ENCODE results near the gene CELF2. TPM values are rescaled to one million over a fixed set of nuclear protein-coding genes. Genes with fewer than 3 reads are reported as not detected.
"Not testable (repeated sequence)": the region's sequence is repeated elsewhere in the genome, so short reads cannot be mapped to it uniquely, and the experiment has no call there.

Gene CELF2
- total RNA-seq, 1 donor from 2014 or later, result 110 TPM

DNA sequence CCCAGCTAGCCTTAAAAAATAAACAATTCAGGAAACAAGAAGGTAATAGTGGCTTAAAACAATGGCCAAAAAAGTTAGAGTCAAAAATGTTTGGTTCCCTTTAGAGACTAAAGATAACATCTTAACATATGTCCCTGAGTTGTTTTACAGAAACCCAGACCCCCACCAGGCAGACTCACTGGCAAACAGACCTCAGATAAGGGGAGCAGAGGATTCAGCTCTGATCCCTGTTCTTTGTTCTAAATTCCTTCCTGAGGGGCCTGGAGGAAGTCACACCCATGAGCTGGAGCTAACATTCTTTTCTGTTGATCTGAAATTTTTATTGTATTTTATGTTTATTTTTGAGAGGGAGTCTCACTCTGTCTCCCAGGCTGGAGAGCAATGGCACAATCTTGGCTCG, 346.6 kb downstream of the CELF2 start:
- Mint-ChIP-seq H3K9me3 (peaks cover 5% of the 10 kb centered on the region), H3K4me1 (ENCODE audit: low read depth) (peaks cover 10% of the 10 kb centered on the region), H3K36me3 (ENCODE audit: low read depth) (no peaks in the 10 kb centered on the region), H3K27me3 (ENCODE audit: insufficient read depth) (peaks cover under 1% of the 10 kb centered on the region), H3K4me3 (no peak overlapping the region), H3K27ac (no peak overlapping the region)
- intact Hi-C loops (cut with micrococcal nuclease), result no loop called here
- DNase-seq (ENCODE audit: low spot score), result no peak

GRCh38 chr10:11366889-11367288, 349.2 kb downstream of the CELF2 start:
- H3K4me3 Mint-ChIP-seq; intact Hi-C loops (cut with micrococcal nuclease); H3K9me3 Mint-ChIP-seq: not testable (repeated sequence)

DNA sequence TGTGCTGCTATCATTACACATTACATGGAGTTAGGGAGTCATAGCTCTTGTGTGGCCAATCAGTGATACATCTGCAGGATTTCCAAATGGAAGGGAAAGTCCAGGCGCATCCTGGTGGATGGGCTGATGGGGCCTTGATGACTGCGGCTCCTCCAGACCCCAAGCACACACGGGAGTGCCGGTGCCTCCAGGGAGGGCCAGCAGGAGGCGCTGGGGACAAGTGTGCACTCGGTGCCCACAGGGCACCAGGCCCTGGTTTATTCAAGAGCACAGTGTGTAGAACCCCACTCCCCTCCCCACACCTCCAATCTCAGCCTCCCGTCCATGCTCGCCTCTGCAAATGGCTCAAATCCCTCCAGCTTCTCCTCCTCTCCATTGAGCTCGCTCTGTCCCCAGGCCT, 349.8 kb downstream of the CELF2 start:
- Mint-ChIP-seq H3K27ac (no peak overlapping the region), H3K36me3 (ENCODE audit: low read depth) (no peaks in the 10 kb centered on the region), H3K9me3 (no peaks in the 10 kb centered on the region), H3K4me1 (ENCODE audit: low read depth) (peaks cover 10% of the 10 kb centered on the region), H3K4me3 (no peak overlapping the region), H3K27me3 (ENCODE audit: insufficient read depth) (no peaks in the 10 kb centered on the region)
- DNase-seq (ENCODE audit: low spot score), result no peak
- intact Hi-C loops (cut with micrococcal nuclease), result no loop called here

More at GRCh38 chr10:11366889-11367288, 349.2 kb downstream of the CELF2 start:
- H3K27ac Mint-ChIP-seq; DNase-seq (ENCODE audit: low spot score); H3K36me3 Mint-ChIP-seq (ENCODE audit: low read depth); H3K27me3 Mint-ChIP-seq (ENCODE audit: insufficient read depth): not testable (repeated sequence)
- peaks cover 10% of the 10 kb centered on the region for H3K4me1 Mint-ChIP-seq (ENCODE audit: low read depth)

- Mint-ChIP-seq H3K36me3 (ENCODE audit: low read depth) (no peaks in the 10 kb centered on the region), H3K4me3 (no peak overlapping the region), H3K4me1 (ENCODE audit: low read depth) (no peaks in the 10 kb centered on the region), H3K9me3 (no peaks in the 10 kb centered on the region), H3K27ac (no peak overlapping the region), H3K27me3 (ENCODE audit: insufficient read depth) (peaks cover 2% of the 10 kb centered on the region)
- no peak for DNase-seq (ENCODE audit: low spot score)
- intact Hi-C loops (cut with micrococcal nuclease), result no loop called here
Measured at GRCh38 chr10:11373717-11374171, 356.1 kb downstream of the CELF2 start.

GRCh38 chr10:11377267-11377666, 359.6 kb downstream of the CELF2 start:
- H3K36me3 Mint-ChIP-seq (ENCODE audit: low read depth), result no peaks in the 10 kb centered on the region
- no peak overlapping the region for H3K4me3 Mint-ChIP-seq
- H3K4me1 Mint-ChIP-seq (ENCODE audit: low read depth), result no peaks in the 10 kb centered on the region
- H3K27me3 Mint-ChIP-seq (ENCODE audit: insufficient read depth), result peaks cover 2% of the 10 kb centered on the region
- intact Hi-C loops (cut with micrococcal nuclease), result no loop called here
- no peak overlapping the region for H3K27ac Mint-ChIP-seq
- DNase-seq (ENCODE audit: low spot score), result no peak
- H3K9me3 Mint-ChIP-seq, result no peaks in the 10 kb centered on the region

- no peak overlapping the region for H3K27ac Mint-ChIP-seq
- no peaks in the 10 kb centered on the region for H3K27me3 Mint-ChIP-seq (ENCODE audit: insufficient read depth)
- no peaks in the 10 kb centered on the region for H3K4me1 Mint-ChIP-seq (ENCODE audit: low read depth)
- DNase-seq (ENCODE audit: low spot score), result no peak
- no peaks in the 10 kb centered on the region for H3K36me3 Mint-ChIP-seq (ENCODE audit: low read depth)
- no peaks in the 10 kb centered on the region for H3K9me3 Mint-ChIP-seq
- no peak overlapping the region for H3K4me3 Mint-ChIP-seq
- intact Hi-C loops (cut with micrococcal nuclease), result no loop called here
Measured at GRCh38 chr10:11378835-11379234, 361.2 kb downstream of the CELF2 start.

GRCh38 chr10:11379771-11380170, 362.1 kb downstream of the CELF2 start:
- no peak for DNase-seq (ENCODE audit: low spot score)
- no peaks in the 10 kb centered on the region for H3K36me3 Mint-ChIP-seq (ENCODE audit: low read depth)
- no peaks in the 10 kb centered on the region for H3K9me3 Mint-ChIP-seq
- no peak overlapping the region for H3K27ac Mint-ChIP-seq
- intact Hi-C loops (cut with micrococcal nuclease), result no loop called here
- H3K4me1 Mint-ChIP-seq (ENCODE audit: low read depth), result no peaks in the 10 kb centered on the region
- H3K27me3 Mint-ChIP-seq (ENCODE audit: insufficient read depth), result peaks cover 5% of the 10 kb centered on the region
- H3K4me3 Mint-ChIP-seq, result no peak overlapping the region

- intact Hi-C loops (cut with micrococcal nuclease), result no loop called here
- no peak overlapping the region for H3K27ac Mint-ChIP-seq
- DNase-seq (ENCODE audit: low spot score), result no peak
- H3K36me3 Mint-ChIP-seq (ENCODE audit: low read depth), result no peaks in the 10 kb centered on the region
- no peak overlapping the region for H3K4me3 Mint-ChIP-seq
- no peaks in the 10 kb centered on the region for H3K4me1 Mint-ChIP-seq (ENCODE audit: low read depth)
- H3K9me3 Mint-ChIP-seq, result no peaks in the 10 kb centered on the region
- H3K27me3 Mint-ChIP-seq (ENCODE audit: insufficient read depth), result peaks cover 7% of the 10 kb centered on the region
Measured at GRCh38 chr10:11381023-11381422, 363.4 kb downstream of the CELF2 start.

- Mint-ChIP-seq H3K4me1 (ENCODE audit: low read depth) (no peaks in the 10 kb centered on the region), H3K27ac (no peak overlapping the region), H3K27me3 (ENCODE audit: insufficient read depth) (peaks cover 7% of the 10 kb centered on the region), H3K4me3 (no peak overlapping the region), H3K36me3 (ENCODE audit: low read depth) (no peaks in the 10 kb centered on the region), H3K9me3 (no peaks in the 10 kb centered on the region)
- no peak for DNase-seq (ENCODE audit: low spot score)
- intact Hi-C loops (cut with micrococcal nuclease), result no loop called here
Measured at GRCh38 chr10:11381511-11381910, 363.8 kb downstream of the CELF2 start.

DNA sequence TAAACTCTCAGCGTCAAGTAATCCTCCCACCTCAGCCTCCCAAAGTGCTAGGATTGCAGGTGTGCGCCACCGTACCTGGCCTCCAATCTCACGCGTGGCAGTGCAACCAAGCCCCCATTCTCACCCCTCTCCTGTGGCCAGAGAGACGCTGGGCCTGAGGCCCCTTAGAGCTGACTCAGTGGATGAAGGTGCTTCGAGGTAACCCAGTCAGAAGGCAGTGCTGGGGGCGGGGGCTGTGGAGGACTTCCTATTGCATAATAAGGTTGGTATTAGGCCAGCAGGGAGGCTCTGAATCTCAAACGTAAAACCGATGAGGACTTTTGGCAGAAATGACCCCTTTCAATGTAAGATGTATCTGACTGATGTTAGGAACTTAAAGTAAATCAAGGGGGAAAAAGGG, 364.5 kb downstream of the CELF2 start:
- Mint-ChIP-seq H3K4me3 (no peak overlapping the region), H3K36me3 (ENCODE audit: low read depth) (no peaks in the 10 kb centered on the region), H3K27ac (no peak overlapping the region), H3K27me3 (ENCODE audit: insufficient read depth) (peaks cover 7% of the 10 kb centered on the region), H3K9me3 (no peaks in the 10 kb centered on the region), H3K4me1 (ENCODE audit: low read depth) (no peaks in the 10 kb centered on the region)
- intact Hi-C loops (cut with micrococcal nuclease), result no loop called here
- no peak for DNase-seq (ENCODE audit: low spot score)

DNA sequence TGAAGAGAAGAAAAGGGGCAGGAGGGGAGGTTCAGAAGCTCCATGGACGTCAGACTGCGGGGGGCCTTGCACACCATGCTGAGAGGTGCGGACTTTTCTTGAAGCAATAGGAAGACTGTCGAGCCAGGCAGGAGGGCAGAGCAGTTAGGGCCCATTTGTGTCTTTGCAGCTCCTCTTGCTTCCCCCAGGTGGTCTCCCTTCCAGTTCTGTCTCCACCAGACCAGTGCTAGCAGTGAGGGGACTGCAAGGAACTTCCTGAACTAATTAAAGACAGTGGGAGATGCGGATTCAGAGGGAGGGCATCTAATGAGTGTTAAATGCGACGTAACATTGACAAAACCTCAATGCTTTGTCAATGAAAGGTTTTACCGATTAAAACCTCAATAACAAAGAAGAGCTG, 368.4 kb downstream of the CELF2 start:
- intact Hi-C loops (cut with micrococcal nuclease), result no loop called here
- H3K27me3 Mint-ChIP-seq (ENCODE audit: insufficient read depth), result peaks cover 7% of the 10 kb centered on the region
- H3K4me1 Mint-ChIP-seq (ENCODE audit: low read depth), result no peaks in the 10 kb centered on the region

More for the DNA sequence above, 368.4 kb downstream of the CELF2 start:
- Mint-ChIP-seq H3K4me3 (no peak overlapping the region), H3K9me3 (no peaks in the 10 kb centered on the region), H3K36me3 (ENCODE audit: low read depth) (no peaks in the 10 kb centered on the region), H3K27ac (no peak overlapping the region)
- no peak for DNase-seq (ENCODE audit: low spot score)

Data from activated T-helper 1 cell treated with anti-CD3 and anti-CD28 coated beads, Interleukin-12 subunit alpha, Interleukin-12 subunit beta, Interleukin-2, Interleukin-4 antibody, amounts not matched to agents 30 ng/mL and 10 ng/mL and 1 ng/mL, durations not matched to agents 14 hours and 24 hours and 36 hours (primary cell).